Suprapubic skin (tissue), 3 donors: Measurements from ENCODE around the gene AIG1.

Experiments
- EP300 ChIP-seq: sonication (generic); formaldehyde crosslinking; IDR thresholded peaks from one replicate; pipeline ENCODE4 v1.6.1; 2017; ENCODE audit warnings: antibody characterized with exemption
- TF ChIP-seq, protein P1 (sequence below), 2 donors: fragments of 200-600 bp in 1 of 2; fragments of 450-650 bp in 1 of 2; sonication (generic) in 1 of 2; IDR thresholded peaks; one replicate each; pipeline ENCODE4 v1.5.1; 2016 to 2019; ENCODE audit warnings: antibody characterized with exemption in 2 of 2, mild to moderate bottlenecking in 1 of 2, moderate library complexity in 1 of 2

DNA sequence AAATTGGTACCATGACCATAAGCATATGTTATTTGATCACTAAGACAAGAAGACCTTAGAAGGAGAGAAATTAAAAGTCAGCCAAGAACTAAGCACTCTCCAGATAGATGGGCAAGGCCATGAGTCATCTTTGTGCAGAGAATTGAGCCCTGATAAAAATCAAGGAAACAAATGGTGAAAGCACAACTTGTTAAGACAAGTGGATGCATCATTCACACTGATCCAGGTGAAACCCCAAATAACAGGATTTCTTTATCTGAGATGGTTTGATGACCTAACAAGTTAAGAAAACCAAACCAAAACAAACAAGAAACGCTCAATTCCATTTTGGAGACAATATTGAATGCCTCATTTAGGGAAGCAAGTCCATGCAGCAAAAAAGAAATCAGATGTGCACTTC is 268.2 kb downstream of the AIG1 start:
- TF ChIP-seq, protein P1, sequence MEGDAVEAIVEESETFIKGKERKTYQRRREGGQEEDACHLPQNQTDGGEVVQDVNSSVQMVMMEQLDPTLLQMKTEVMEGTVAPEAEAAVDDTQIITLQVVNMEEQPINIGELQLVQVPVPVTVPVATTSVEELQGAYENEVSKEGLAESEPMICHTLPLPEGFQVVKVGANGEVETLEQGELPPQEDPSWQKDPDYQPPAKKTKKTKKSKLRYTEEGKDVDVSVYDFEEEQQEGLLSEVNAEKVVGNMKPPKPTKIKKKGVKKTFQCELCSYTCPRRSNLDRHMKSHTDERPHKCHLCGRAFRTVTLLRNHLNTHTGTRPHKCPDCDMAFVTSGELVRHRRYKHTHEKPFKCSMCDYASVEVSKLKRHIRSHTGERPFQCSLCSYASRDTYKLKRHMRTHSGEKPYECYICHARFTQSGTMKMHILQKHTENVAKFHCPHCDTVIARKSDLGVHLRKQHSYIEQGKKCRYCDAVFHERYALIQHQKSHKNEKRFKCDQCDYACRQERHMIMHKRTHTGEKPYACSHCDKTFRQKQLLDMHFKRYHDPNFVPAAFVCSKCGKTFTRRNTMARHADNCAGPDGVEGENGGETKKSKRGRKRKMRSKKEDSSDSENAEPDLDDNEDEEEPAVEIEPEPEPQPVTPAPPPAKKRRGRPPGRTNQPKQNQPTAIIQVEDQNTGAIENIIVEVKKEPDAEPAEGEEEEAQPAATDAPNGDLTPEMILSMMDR (IDR thresholded peaks at IDR 0.05) = no peak
- no peak for TF ChIP-seq EP300
